GM12878 (cell line): ENCODE results near the gene TNFSF8. TPM values are rescaled to one million over a fixed set of nuclear protein-coding genes. Genes with fewer than 3 reads are reported as not detected.

Experiments used
- ATAC-seq: fragments of 200-7000 bp; cut with Tn5 transposase; 3 replicates; pipeline ENCODE4 v1.9.1; 2020; ENCODE audit warnings: mild to moderate bottlenecking, moderate library complexity
- BruUV-seq: library from RNA; stranded (reverse); fragments of 400-500 nt; replicated peaks from 2 replicates; lab custom pipeline; 2021; lab: Mats Ljungman, UMichigan
- CTCF ChIA-PET: fragments of 300-600 bp; sonication (Branson Sonifier 250); formaldehyde crosslinking; extraction: SDS; loops from one replicate; lab custom pipeline; 2021; ENCODE audit warnings: inconsistent platforms; lab: Yijun Ruan, JAX
- POLR2A ChIA-PET: fragments of 350-600 bp; formaldehyde crosslinking; extraction: SDS; loops from one replicate; lab custom pipeline; 2021; ENCODE audit warnings: inconsistent platforms; lab: Charles Lee
- RAD21 ChIA-PET: fragments of 300-600 bp; sonication (Branson Sonifier 250); formaldehyde crosslinking; loops from one replicate; lab custom pipeline; 2023; ENCODE audit warnings: antibody characterized with exemption; ENCODE audit not compliant: unreplicated experiment; lab: Charles Lee
- SMC1A ChIA-PET: fragments of 300-600 bp; sonication (Branson Sonifier 250); formaldehyde crosslinking; loops from one replicate; lab custom pipeline; 2023; ENCODE audit not compliant: unreplicated experiment, uncharacterized antibody; lab: Charles Lee
- DNase-seq: peaks from one replicate; pipeline ENCODE4 v3.0.0-alpha.2; 2011; ENCODE audit warnings: low read depth, low spot score
- FAIRE-seq: peaks from 3 replicates; lab custom pipeline; 2011; peaks lifted over from hg19 to GRCh38; lab: Jason Lieb, UNC
- H2AFZ ChIP-seq: 2 replicates; pipeline ENCODE4 v1.6.0; 2011; ENCODE audit warnings: low read depth, low read length, control low read depth; ENCODE audit not compliant: control insufficient read depth
- H3K27ac ChIP-seq: 2 replicates; pipeline ENCODE4 v1.5.1; 2011; ENCODE audit warnings: control low read depth; ENCODE audit not compliant: control insufficient read depth, insufficient read depth
- H3K27me3 ChIP-seq, 2 experiments: replicated peaks in 1 of 2; 2 replicates each; pipeline versions ENCODE4 v1.6.0 to v1.6.1; 2011; ENCODE audit warnings: low read length in 1 of 2; ENCODE audit not compliant: control insufficient read depth in 2 of 2, insufficient read depth in 2 of 2
- H3K36me3 ChIP-seq, 2 experiments: 2 replicates each; pipeline ENCODE4 v1.5.1; 2011; ENCODE audit warnings: low read length in 1 of 2; ENCODE audit not compliant: control insufficient read depth in 2 of 2, insufficient read depth in 2 of 2
- H3K4me1 ChIP-seq: 2 replicates; pipeline ENCODE4 v1.6.1; 2011; ENCODE audit warnings: mild to moderate bottlenecking, low read length, moderate library complexity, mixed read lengths; ENCODE audit not compliant: control insufficient read depth, insufficient read depth
- H3K4me2 ChIP-seq: 2 replicates; pipeline ENCODE4 v1.6.0; 2011; ENCODE audit warnings: control low read depth; ENCODE audit not compliant: control insufficient read depth, insufficient read depth
- H3K4me3 ChIP-seq: fragments of 200-600 bp; sonication (generic); 2 replicates; pipeline ENCODE4 v1.5.1; 2016
- H3K79me2 ChIP-seq: 2 replicates; pipeline ENCODE4 v1.6.0; 2011; ENCODE audit warnings: low read length; ENCODE audit not compliant: control insufficient read depth, insufficient read depth
- H3K9ac ChIP-seq: 2 replicates; pipeline ENCODE4 v1.8.0; 2011; ENCODE audit warnings: low read length, control low read depth, mixed read lengths; ENCODE audit not compliant: control insufficient read depth, insufficient read depth
- H3K9me3 ChIP-seq: replicated peaks from 3 replicates; pipeline ENCODE4 v1.5.1; 2011; ENCODE audit warnings: mild to moderate bottlenecking, low read length; ENCODE audit not compliant: control insufficient read depth, insufficient read depth
- H4K20me1 ChIP-seq: 2 replicates; pipeline ENCODE4 v1.6.0; 2011; ENCODE audit not compliant: control insufficient read depth, insufficient read depth
- CBX3 ChIP-seq: fragments of 200-600 bp; sonication (generic); IDR thresholded peaks from 2 replicates; pipeline ENCODE4 v1.6.1; 2016; ENCODE audit warnings: low read depth, borderline replicate concordance
- CBX5 ChIP-seq: sonication (generic); IDR thresholded peaks from 2 replicates; pipeline ENCODE4 v1.6.1; 2016; ENCODE audit warnings: low read depth, moderate library complexity, mild to moderate bottlenecking, inconsistent platforms
- GABPA ChIP-seq: IDR thresholded peaks from 2 replicates; pipeline ENCODE4 v1.6.1; 2014; ENCODE audit warnings: antibody characterized with exemption, low read depth, mild to moderate bottlenecking, inconsistent platforms
- JUND ChIP-seq: IDR thresholded peaks from 2 replicates; pipeline ENCODE4 v1.6.1; 2012; ENCODE audit warnings: low read depth, mild to moderate bottlenecking, low read length, improper control_type of control experiment, moderate library complexity
- MYB ChIP-seq: fragments of 150-350 bp; IDR thresholded peaks from 2 replicates; pipeline ENCODE4 v1.6.1; 2014; ENCODE audit warnings: mild to moderate bottlenecking, low read depth, low read length, borderline replicate concordance
- WGBS: methylation state at CpG from one replicate; pipeline ENCODE4 v1.1.6; 2016; ENCODE audit warnings: low lambda C conversion rate; ENCODE audit not compliant: insufficient replicate concordance, insufficient coverage; ENCODE audit errors: missing lambda C conversion rate; 5-methylcytosine and 5-hydroxymethylcytosine counted together
- in situ Hi-C: fragments of 300-500 bp; cut with MboI; formaldehyde crosslinking; loops from 9 replicates; pipeline ENCODE4 v1.14.3; 2018; ENCODE audit warnings: mixed read lengths
- intact Hi-C: fragments of 100-400 bp; cut with micrococcal nuclease; formaldehyde crosslinking; loops from one replicate; pipeline ENCODE4 v1.14.2; 2022; ENCODE audit not compliant: unreplicated experiment
- polyA plus RNA-seq, 11 experiments: library from polyadenylated mRNA; depleted of rRNA in 4 of 11; unstranded in 6 of 11; stranded (reverse) in 5 of 11; fragments of >200 nt; fragmentation: Nextera tagmentation in 4 of 11; fragmentation: Illumina TruSeq in 1 of 11; extraction: Ambion mirVana in 4 of 11; extraction: Trizol in 1 of 11; gene quantifications; 1 replicate in 1 of 11; 2 replicates in 10 of 11; pipeline versions ENCODE4 v1.2.1 to v1.2.3, GENCODE V29; 2011 to 2016; ENCODE audit warnings: inconsistent platforms in 2 of 11, missing spikeins in 2 of 11, low read depth in 1 of 11
- total RNA-seq, 4 experiments: library from RNA; depleted of rRNA in 3 of 4; stranded (reverse); fragments of >200 nt in 3 of 4; fragmentation: Illumina TruSeq in 1 of 4; extraction: Trizol in 1 of 4; gene quantifications; 2 replicates each; pipeline versions ENCODE4 v1.2.1 to v1.2.3, GENCODE V29; 2013 to 2021
- TF ChIP-seq, protein P1 (sequence below): IDR thresholded peaks from 2 replicates; pipeline ENCODE4 v1.6.1; 2011; ENCODE audit warnings: mild to moderate bottlenecking, low read depth, low read length, moderate library complexity; ENCODE audit not compliant: insufficient replicate concordance

TNFSF8 gene
- total and polyA plus RNA-seq, 10 of the 15 experiments (the other 5 are each of a cell fraction or from before 2014, with no cell fraction given): 0.10 to 0.29 (median 0.15) TPM; not detected in 7

DNA sequence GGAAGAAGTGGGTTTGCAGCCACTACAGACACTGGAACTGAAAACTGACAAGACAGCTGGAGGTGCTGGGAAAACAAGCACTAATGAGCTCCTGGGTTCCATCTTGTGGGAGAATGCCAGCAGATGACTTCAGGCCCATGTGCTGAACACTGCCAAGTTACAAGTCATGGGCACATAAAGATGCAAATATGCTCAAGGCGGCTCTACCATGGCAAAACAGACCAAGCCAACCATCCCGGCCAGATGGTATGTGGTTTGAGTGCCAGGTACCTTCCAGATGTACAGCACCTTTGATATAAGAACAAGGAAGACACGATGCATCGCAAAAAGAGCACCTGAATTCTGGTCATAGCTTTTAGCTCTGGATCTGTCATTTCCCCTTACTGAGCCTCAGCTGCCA, 19.9 kb downstream of the TNFSF8 start:
- Histone ChIP-seq H3K9me3 (no peaks in the 10 kb centered on the region), H3K4me2 (no peak overlapping the region), H3K4me3 (no peak overlapping the region), H3K36me3 (no peaks in the 10 kb centered on the region), H3K79me2 (no peaks in the 10 kb centered on the region), H2AFZ (no peak overlapping the region), H3K4me1 (peaks cover 13% of the 10 kb centered on the region), H3K27ac (no peak overlapping the region), H4K20me1 (no peaks in the 10 kb centered on the region; the same call in 1 of the 2 replicates), H3K9ac (no peak overlapping the region), H3K27me3 (0 out of 4 replicates have a peak, but pooled peaks cover 0 to 1% of the 10 kb centered on the region in 2 experiments)
- CTCF ChIA-PET: interaction anchor here (0.5 to 7.6 kb wide), 19 partner anchors 10 to 596 kb away, joined by 3 to 52 read pairs (median 3); partner anchors contain the start of gene TEX48
- POLR2A ChIA-PET: no interaction called here
- 56% methylated on average over 4 of the region's 4 CpGs for WGBS
- intact Hi-C loops: no loop called here
- DNase-seq (no peak), ATAC-seq (no peak), FAIRE-seq (no peak)
- in situ Hi-C loops: loop anchor here (5.0 kb wide), 2 partner anchors 102 to 233 kb away; no protein-coding TSS in a partner anchor
- RAD21 ChIA-PET: interaction anchor here (0.6 to 1.7 kb wide), 6 partner anchors 10 to 312 kb away, joined by 3 to 7 read pairs (median 3); no protein-coding TSS in a partner anchor
- TF ChIP-seq GABPA: no peak
- TF ChIP-seq JUND: no peak
- SMC1A ChIA-PET: interaction anchor here (0.7 to 2.5 kb wide), 12 partner anchors 11 to 230 kb away, joined by 3 to 9 read pairs (median 3); no protein-coding TSS in a partner anchor
- BruUV-seq: no TSS peak

DNA sequence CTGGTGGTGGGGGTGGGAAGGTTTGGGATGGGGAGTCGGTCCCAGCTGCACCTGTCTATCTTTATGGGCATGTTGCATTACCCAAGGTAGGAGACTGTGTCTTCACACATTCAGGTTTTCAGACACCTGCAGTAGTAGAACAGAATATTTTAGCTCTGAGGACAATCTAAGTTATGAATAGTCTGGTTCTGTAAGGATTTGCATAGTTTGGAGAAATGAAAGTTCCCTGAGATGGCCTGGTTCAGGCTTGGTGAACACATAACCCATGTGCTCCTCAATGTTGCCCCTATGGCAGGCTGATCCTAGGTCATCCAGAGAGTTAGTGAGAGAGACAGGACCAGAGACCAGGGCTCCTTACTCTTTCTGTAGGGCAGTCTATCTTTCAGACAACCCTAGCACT, 20.7 kb downstream of the TNFSF8 start:
- WGBS: 0% methylated on average over 1 of the region's 1 CpG
- in situ Hi-C loops: loop anchor here (5.0 kb wide), 2 partner anchors 103 to 232 kb away; no protein-coding TSS in a partner anchor
- intact Hi-C loops: no loop called here
- ChIA-PET POLR2A (no interaction called here), RAD21 (interaction anchor here (1.0 to 1.7 kb wide), 6 partner anchors 10 to 105 kb away, joined by 3 to 7 read pairs (median 3); no protein-coding TSS in a partner anchor), SMC1A (interaction anchor here (0.9 to 5.3 kb wide), 10 partner anchors 10 to 229 kb away, joined by 3 to 33 read pairs (median 5); no protein-coding TSS in a partner anchor)
- Histone ChIP-seq H3K4me2 (no peak overlapping the region), H2AFZ (no peak overlapping the region), H3K27ac (no peak overlapping the region), H3K9me3 (no peaks in the 10 kb centered on the region), H3K79me2 (no peaks in the 10 kb centered on the region), H3K4me1 (peaks cover 13% of the 10 kb centered on the region)
- no TSS peak for BruUV-seq
- no peak for FAIRE-seq
- TF ChIP-seq CBX3 (no peak), MYB (no peak), CBX5 (no peak)
- TF ChIP-seq, protein P1, sequence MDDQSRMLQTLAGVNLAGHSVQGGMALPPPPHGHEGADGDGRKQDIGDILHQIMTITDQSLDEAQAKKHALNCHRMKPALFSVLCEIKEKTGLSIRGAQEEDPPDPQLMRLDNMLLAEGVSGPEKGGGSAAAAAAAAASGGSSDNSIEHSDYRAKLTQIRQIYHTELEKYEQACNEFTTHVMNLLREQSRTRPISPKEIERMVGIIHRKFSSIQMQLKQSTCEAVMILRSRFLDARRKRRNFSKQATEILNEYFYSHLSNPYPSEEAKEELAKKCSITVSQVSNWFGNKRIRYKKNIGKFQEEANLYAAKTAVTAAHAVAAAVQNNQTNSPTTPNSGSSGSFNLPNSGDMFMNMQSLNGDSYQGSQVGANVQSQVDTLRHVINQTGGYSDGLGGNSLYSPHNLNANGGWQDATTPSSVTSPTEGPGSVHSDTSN: no peak
- TF ChIP-seq, all 136 proteins: peak for 0
- Histone ChIP-seq H3K9ac (no peak overlapping the region), H3K27me3 (0 out of 4 replicates have a peak, but pooled peaks cover 0 to 1% of the 10 kb centered on the region in 2 experiments), H3K4me3 (no peak overlapping the region), H4K20me1 (no peaks in the 10 kb centered on the region; the same call in 1 of the 2 replicates), H3K36me3 (no peaks in the 10 kb centered on the region)
- no peak for DNase-seq
- CTCF ChIA-PET: interaction anchor here (1.1 to 7.6 kb wide), 10 partner anchors 9 to 248 kb away, joined by 3 to 52 read pairs (median 5); partner anchors contain the start of gene TEX48
- ATAC-seq: no peak; the same call in 2 of the 3 replicates
